ENCODE data around the gene STK38L.

- TF ChIP-seq SPI1 (IDR thresholded peaks at IDR 0.05; ENCODE audit: borderline replicate concordance, insufficient read depth, low read depth, low read length) (peak; percentile 37; the same call in 1 of the 2 replicates), TBL1XR1 (IDR thresholded peaks at IDR 0.05; ENCODE audit: low read depth, low read length) (no peak), HCFC1 (IDR thresholded peaks at IDR 0.05; ENCODE audit: low read length) (no peak), MTA2 (IDR thresholded peaks at IDR 0.05; ENCODE audit: low read depth) (no peak), ZBED1 (IDR thresholded peaks at IDR 0.05; ENCODE audit: borderline replicate concordance) (no peak), CTCF (IDR thresholded peaks at IDR 0.05 in 2 of 3, conservative IDR thresholded peaks at IDR 0.05 in 1 of 3; ENCODE audit: control insufficient read depth in 2 of 3, extremely low read depth in 1 of 3, insufficient read depth in 1 of 3, low read depth in 3 of 3, low read length in 3 of 3) (no peak), PAX5 (IDR thresholded peaks at IDR 0.05; ENCODE audit: borderline replicate concordance, low read depth, low read length) (no peak), ATF3 (IDR thresholded peaks at IDR 0.05; ENCODE audit: borderline replicate concordance, extremely low read depth, low read depth, low read length) (no peak), PBX3 (IDR thresholded peaks at IDR 0.05; ENCODE audit: insufficient replicate concordance, low read depth, low read length) (no peak), ZZZ3 (IDR thresholded peaks at IDR 0.05; ENCODE audit: control insufficient read depth, insufficient read length, low read depth) (no peak), EZH2 (IDR thresholded peaks at IDR 0.05; ENCODE audit: borderline replicate concordance, control insufficient read depth, low read depth, low read length) (no peak), POLR2A (IDR thresholded peaks at IDR 0.05; ENCODE audit: low read depth, low read length) (0 out of 2 replicates have a peak, but pooled peaks have one; percentile 9)
Measured at GRCh38 chr12:27333403-27334009, 89.4 kb downstream of the STK38L start.

Data from GM12878 (cell line).